Stimulated activated CD8-positive, alpha-beta memory T cell treated with anti-CD3 and anti-CD28 coated beads, Interleukin-15, amount 100 ng/mL, for 1 hour (primary cell): ENCODE data around the gene MYH15.

Source experiments
- DNase-seq: peaks from one replicate; pipeline ENCODE4 v3.0.0-alpha.2; 2020; ENCODE audit warnings: low read depth

Gene MYH15

DNA sequence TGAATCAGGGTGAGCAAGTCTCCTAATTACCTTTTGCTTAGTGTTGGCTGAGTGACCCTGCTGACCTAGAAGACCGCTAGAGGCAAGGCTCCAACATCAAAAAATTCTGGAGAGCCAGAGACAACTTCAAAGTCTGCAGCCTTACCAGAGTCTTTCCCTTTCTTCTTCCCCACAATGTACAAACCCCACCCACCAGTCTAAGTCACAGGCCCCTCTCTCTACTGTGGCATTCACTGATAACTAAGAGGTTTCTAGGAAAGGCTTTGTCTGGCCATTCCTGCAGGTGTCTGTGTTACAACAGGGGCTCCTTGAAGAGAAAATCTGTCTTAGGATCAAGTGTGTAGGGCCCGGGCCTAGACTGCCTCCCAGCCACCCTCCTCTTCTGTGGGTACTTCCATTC, 525 bp downstream of the MYH15 start:
- DNase-seq = no peak

- no peak for DNase-seq
Observed at GRCh38 chr3:108509263-108509662, 1.1 kb downstream of the MYH15 start.

- no peak for DNase-seq
Observed at GRCh38 chr3:108507902-108508301, 2.5 kb downstream of the MYH15 start.

DNA sequence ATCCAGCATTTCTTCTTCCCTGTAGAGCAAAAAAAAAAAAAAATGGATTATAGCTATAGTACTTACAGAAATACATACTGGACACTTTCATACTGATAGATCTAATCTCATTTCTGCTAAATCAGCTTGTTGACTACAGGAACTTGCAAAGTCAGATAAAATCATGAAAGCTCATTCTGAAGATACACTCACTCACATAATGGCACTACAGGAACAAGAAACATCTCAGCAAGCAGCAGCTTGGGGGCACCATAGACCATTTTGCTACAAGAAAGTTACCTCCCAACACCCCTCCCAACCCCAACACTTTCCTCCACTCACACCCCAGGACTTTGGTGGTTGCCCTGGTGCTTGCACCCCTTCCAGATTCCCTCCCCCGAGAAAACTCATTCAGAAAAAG, 4.6 kb downstream of the MYH15 start:
- DNase-seq = no peak

DNA sequence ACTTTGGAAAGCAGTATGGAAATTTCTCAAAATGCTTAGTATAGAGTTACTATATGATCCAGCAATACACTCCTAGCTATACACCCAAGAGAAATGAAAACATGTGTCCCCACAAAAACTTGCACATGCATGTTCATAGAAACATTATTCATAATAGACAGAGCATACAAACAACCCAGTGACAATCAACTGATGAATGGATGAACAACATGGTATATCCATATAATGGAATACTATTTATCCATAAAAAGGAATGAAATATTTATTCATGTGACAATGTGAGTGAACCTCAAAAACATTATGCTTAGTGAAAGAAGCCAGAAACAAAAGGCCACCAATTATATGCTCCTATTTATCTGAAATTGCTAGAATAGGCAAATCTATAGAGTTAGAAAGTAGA, 6.7 kb downstream of the MYH15 start:
- DNase-seq = no peak

GRCh38 chr3:108501535-108501934, 8.9 kb downstream of the MYH15 start:
- DNase-seq = no peak

DNA sequence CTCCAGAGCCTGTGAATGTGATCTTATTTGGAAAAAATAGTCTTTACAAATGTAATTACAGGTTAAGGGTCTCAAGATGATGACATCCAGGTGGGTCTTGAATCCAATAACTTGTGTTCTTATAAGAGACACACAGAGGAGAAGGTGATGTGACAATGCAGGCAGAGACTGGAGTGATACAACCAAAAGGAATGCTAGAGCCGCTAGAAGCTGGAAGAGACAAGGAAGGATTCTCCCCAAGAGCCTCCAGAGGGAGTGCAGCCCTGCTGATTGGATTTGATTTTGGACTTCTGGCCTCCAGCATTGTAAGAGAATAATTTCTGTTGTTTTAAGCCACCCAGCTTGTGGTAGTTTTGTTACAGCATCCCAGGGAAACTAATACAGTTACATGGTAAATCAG, 9.7 kb downstream of the MYH15 start:
- no peak for DNase-seq

DNA sequence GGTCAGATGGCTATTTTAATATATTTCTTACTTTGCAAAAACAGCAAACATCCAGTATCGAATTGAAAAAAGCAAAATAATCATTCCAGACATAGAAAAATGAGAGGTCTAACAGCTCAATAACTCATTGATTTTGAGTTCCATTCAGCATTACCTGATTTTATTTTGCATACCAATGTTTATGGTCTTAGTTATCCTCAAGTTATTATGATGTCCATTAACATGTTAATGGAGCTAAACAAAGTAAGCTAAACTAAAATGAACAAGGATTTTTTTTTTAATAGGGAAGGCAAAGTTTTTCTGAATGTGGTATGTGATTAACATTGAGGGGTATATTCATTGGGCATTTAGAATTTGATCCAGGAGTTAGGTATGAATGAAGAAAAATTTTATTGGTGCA, 13.1 kb downstream of the MYH15 start:
- DNase-seq = no peak

DNA sequence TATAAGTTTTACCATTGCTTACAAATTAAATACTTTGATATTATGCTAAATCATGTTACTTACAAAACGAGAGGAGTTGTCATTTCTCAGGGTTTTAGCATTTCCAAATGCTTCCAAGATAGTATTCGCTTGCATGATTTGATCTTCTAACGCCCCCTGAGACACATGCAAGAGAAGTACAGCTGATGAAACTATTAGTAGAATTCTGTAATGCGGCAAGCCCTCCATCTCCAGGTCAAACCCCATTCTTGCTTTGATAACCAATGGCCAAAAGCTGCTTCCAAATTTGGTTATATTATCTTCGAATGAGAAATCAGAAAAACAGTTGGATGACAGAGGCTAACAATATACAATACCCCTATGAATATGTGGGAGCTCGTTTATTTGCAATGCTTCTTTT, 14.7 kb downstream of the MYH15 start:
- DNase-seq = no peak

GRCh38 chr3:108494906-108495531, 15.4 kb downstream of the MYH15 start:
- no peak for DNase-seq

GRCh38 chr3:108493862-108494261, 16.5 kb downstream of the MYH15 start:
- no peak for DNase-seq

DNA sequence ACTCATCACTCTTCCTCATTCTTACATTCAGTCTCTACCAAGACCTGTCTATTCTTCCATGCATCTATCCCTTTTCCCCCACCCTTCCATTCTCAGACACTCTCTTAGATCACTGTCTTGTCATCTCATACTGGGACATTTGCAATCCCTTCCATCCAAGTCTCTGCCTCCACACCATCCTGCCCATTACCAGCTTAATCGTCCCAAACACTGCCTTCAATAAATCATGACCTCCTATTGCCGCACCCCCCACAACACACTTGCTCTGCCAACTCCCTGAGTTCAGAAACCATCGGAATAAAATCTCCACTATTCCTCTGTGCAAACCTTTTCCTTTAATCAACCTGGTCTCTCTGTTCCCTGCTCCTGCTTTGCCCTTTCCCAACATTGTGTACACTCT, 18.9 kb downstream of the MYH15 start:
- DNase-seq = no peak

DNA sequence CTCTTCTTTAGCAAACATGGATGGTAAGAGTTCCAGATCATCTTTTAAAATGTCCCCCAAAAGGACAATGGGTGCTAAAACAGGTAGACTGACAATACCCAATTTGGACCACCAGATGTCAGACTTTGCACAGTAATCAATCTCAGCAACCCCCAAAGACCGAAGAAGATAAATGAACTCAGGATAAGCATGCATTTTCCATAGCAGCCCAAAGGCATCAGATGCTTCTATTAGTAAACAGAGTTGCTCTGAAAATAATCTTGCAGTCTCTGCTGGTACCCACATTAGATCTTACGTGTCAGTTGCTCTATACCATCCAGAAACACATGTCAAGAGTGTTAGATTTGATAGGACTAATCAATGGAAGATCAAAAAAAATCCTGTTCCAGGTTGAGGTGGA, 20.6 kb downstream of the MYH15 start:
- peak; percentile 9 for DNase-seq

DNA sequence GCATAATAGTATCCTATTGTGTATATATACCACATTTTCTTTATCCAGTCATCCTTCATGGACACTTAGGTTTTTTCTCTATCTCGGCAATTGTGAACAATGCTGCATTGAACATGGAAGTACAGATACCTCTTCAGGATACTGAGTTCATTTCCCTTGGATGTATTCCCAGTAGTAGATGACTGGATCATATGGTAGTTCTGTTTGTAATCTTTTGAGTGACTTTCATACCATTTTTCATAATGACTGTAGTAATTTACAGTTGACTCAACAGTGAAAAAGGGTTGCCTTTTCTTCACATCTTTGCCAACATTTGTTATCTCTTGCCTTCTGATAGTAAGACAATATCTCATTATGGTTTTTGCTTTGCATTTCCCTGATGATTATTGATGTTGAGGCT, 21.8 kb downstream of the MYH15 start:
- no peak for DNase-seq

- no peak for DNase-seq
Observed at GRCh38 chr3:108487439-108487838, 23.0 kb downstream of the MYH15 start.

GRCh38 chr3:108486941-108487340, 23.5 kb downstream of the MYH15 start:
- no peak for DNase-seq

DNA sequence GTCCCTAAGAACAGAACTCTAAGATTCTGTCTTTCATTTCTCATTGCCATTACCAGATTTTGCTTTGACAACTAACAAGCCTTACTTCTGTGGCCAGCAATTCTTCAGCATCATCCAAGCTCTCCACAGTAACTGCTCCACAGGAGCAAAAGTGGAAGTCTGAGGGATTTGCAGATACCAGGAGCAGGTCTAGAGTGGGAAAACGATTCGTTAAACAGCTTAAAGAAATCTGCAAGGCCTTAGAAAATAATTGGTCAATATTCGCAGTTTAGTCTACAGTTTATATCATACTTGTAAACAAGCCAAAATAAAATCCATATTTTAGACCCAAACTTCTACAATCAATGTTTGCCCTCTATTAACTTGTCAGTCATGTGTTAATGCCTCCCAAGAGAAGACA, 24.1 kb downstream of the MYH15 start:
- DNase-seq = no peak

DNA sequence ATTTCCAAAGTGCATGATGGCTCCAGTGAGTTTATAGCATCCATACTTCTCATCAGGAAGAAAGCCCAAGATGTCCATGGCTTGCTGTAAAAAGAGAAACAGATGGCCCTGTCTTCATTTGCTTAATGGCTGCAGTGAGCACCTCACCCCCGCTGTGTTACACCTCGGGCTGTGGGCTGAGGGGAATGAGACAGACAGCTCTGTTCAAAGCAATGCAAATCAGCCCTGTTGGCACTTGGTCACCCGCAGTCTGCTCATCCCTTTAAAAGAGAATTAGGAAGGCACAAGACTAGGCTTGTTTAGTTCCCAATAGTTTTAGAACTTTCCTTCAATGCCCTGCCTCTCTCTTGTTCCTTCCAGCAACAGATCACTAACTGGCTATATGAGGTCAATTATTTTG, 25.2 kb downstream of the MYH15 start:
- no peak for DNase-seq

- DNase-seq = no peak
Observed at GRCh38 chr3:108479224-108479623, 31.2 kb downstream of the MYH15 start.

- DNase-seq = peak; percentile 39
Observed at GRCh38 chr3:108477511-108478147, 32.8 kb downstream of the MYH15 start.

- DNase-seq = no peak
Observed at GRCh38 chr3:108475220-108475782, 35.1 kb downstream of the MYH15 start.

GRCh38 chr3:108474581-108474980, 35.8 kb downstream of the MYH15 start:
- DNase-seq = no peak

GRCh38 chr3:108473711-108474110, 36.7 kb downstream of the MYH15 start:
- DNase-seq = no peak

DNA sequence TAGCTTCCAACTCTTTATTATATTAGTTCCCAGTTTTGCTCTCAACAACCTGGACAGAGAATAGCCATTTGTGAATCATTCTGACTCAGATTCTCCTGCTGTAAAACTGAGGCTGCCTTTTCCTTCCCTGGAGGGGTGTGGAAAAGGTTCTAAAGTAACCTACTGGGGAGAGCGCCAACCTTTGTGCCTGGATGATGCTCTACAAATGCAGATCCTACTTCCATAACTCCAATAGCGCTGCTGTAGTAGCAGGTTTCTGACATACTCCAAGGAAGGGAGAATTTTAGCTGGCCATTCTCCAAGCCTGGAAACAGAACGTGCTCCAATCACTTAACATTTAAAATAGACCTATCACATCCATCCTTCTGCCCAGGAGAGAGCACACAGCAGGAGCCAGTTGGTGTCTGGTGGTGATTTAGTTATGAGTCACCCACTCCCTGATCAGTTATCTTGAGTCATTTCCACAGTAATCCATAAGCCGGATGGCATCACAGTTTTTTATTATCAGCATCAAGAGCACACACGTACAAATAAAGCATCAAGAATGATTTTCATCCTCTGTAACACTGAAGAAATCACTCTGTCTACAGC, 38.3 kb downstream of the MYH15 start:
- no peak for DNase-seq
